Thyroid gland (tissue), 4 donors: ENCODE results near the gene OSBPL1A. TPM values are rescaled to one million over a fixed set of nuclear protein-coding genes. Genes with fewer than 3 reads are reported as not detected.

ENCODE experiments used
- DNase-seq, 2 donors: peaks; one replicate each; pipeline ENCODE4 v3.0.0-alpha.2; 2019
- H3K27ac ChIP-seq, 3 donors: fragments of 200-600 bp; sonication (generic); 1 replicate in 2 of 3; 2 replicates in 1 of 3; pipeline ENCODE4 v1.5.1; 2016 to 2019; ENCODE audit warnings: mild to moderate bottlenecking in 1 of 3, moderate library complexity in 1 of 3
- H3K27me3 ChIP-seq: fragments of 200-600 bp; sonication (generic); one replicate; pipeline ENCODE4 v1.5.1; 2019
- H3K36me3 ChIP-seq, 2 donors: fragments of 200-600 bp; sonication (generic); one replicate each; pipeline ENCODE4 v1.5.1; 2016 to 2019
- H3K4me1 ChIP-seq, 2 donors: fragments of 200-600 bp; sonication (generic); one replicate each; pipeline ENCODE4 v1.5.1; 2017 to 2019
- H3K4me3 ChIP-seq, 3 donors: fragments of 200-600 bp; sonication (generic); replicated peaks in 1 of 3; 1 replicate in 2 of 3; 2 replicates in 1 of 3; pipeline ENCODE4 v1.5.1; 2016; ENCODE audit warnings: mild to moderate bottlenecking in 1 of 3
- H3K9me3 ChIP-seq: fragments of 200-600 bp; sonication (generic); one replicate; pipeline ENCODE4 v1.5.1; 2017
- POLR2A ChIP-seq, 2 donors: fragments of 450-650 bp; IDR thresholded peaks; one replicate each; pipeline ENCODE4 v1.6.1; 2017; ENCODE audit warnings: antibody characterized with exemption in 2 of 2, mild to moderate bottlenecking in 2 of 2, moderate library complexity in 1 of 2
- WGBS, 2 donors: methylation state at CpG; one replicate each; pipeline ENCODE4 v1.1.5; 2017; 5-methylcytosine and 5-hydroxymethylcytosine counted together
- intact Hi-C: fragments of 100-400 bp; cut with DNase I; formaldehyde crosslinking; loops from one replicate; pipeline ENCODE4 v1.15.1; 2023
- total RNA-seq, 4 donors: library from RNA; depleted of rRNA; stranded (reverse); fragments of >200 nt; gene quantifications; one replicate each; pipeline ENCODE4 v1.2.3, GENCODE V29; 2016
- TF ChIP-seq, protein P1 (sequence below), 6 experiments: fragments of 200-600 bp in 3 of 6; fragments of 450-650 bp in 3 of 6; sonication (generic) in 3 of 6; IDR thresholded peaks; one replicate each; pipeline ENCODE4 v1.5.1; 2016 to 2019; ENCODE audit warnings: antibody characterized with exemption in 6 of 6, mild to moderate bottlenecking in 2 of 6, inconsistent platforms in 1 of 6, moderate library complexity in 1 of 6

The OSBPL1A gene
- total RNA-seq, 4 donors from 2014 or later, result 47.0 to 57.4 (median 48.2) TPM

DNA sequence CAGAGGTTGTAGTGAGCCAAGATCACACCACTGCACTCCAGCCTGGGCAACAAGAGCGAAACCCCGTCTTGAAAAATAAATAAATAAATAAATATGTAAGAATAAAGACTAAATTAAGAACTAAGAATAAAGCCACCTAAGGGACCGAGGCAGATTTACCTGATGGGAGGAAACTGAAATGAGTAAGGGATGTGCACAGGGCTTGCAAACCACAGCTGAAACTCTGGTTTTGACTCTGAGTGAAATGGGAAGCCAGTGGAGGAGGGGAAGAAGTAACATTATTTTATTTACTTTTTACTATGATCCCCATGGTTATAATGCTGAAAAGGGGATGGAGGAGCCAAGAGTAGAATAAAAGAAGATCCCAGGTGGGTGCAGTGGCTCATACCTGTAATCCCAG, 151.5 kb downstream of the OSBPL1A start:
- peaks cover 0 to 5% of the 10 kb centered on the region in 2 donors for H3K4me1 ChIP-seq
- H3K27ac ChIP-seq, result no peak overlapping the region
- no peak for DNase-seq
- no peaks in the 10 kb centered on the region for H3K27me3 ChIP-seq
- no peak for TF ChIP-seq POLR2A (IDR thresholded peaks at IDR 0.05)
- TF ChIP-seq, protein P1, sequence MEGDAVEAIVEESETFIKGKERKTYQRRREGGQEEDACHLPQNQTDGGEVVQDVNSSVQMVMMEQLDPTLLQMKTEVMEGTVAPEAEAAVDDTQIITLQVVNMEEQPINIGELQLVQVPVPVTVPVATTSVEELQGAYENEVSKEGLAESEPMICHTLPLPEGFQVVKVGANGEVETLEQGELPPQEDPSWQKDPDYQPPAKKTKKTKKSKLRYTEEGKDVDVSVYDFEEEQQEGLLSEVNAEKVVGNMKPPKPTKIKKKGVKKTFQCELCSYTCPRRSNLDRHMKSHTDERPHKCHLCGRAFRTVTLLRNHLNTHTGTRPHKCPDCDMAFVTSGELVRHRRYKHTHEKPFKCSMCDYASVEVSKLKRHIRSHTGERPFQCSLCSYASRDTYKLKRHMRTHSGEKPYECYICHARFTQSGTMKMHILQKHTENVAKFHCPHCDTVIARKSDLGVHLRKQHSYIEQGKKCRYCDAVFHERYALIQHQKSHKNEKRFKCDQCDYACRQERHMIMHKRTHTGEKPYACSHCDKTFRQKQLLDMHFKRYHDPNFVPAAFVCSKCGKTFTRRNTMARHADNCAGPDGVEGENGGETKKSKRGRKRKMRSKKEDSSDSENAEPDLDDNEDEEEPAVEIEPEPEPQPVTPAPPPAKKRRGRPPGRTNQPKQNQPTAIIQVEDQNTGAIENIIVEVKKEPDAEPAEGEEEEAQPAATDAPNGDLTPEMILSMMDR (IDR thresholded peaks at IDR 0.05), result no peak
- H3K9me3 ChIP-seq, result no peaks in the 10 kb centered on the region
- H3K4me3 ChIP-seq, result no peak overlapping the region
- no peaks in the 10 kb centered on the region for H3K36me3 ChIP-seq
- intact Hi-C loops, result no loop called here
- 97% methylated on average over 3 of the region's 3 CpGs for WGBS, 2 donors

DNA sequence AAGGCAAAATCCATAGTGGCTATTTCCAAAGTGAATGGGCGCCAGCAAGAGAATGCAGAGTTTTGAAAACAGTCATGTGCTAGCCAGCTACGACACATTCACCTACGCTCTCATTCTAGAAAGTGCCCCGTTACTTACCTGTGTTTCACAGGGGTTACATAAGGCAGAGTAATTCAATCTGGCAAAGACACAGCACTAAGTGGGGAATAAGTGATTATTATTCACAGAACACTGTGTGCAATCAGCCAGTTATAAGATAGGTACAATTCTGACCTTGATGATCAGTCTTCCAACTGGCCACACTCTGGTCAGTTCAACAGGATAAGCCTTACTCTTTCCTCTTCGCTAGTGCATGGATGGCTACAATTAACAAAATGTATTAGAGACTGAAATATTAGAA, 152.9 kb downstream of the OSBPL1A start:
- intact Hi-C loops, result no loop called here
- no peak overlapping the region for H3K27ac ChIP-seq
- WGBS, 2 donors, result 93 to 94% methylated on average over 5 of the region's 5 CpGs
- H3K27me3 ChIP-seq, result no peaks in the 10 kb centered on the region
- H3K4me1 ChIP-seq, result peaks cover 0 to 5% of the 10 kb centered on the region in 2 donors
- TF ChIP-seq, protein P1 (IDR thresholded peaks at IDR 0.05), result no peak
- TF ChIP-seq POLR2A (IDR thresholded peaks at IDR 0.05), result no peak
- no peaks in the 10 kb centered on the region for H3K9me3 ChIP-seq
- H3K36me3 ChIP-seq, result no peaks in the 10 kb centered on the region
- H3K4me3 ChIP-seq, result no peak overlapping the region
- no peak for DNase-seq

DNA sequence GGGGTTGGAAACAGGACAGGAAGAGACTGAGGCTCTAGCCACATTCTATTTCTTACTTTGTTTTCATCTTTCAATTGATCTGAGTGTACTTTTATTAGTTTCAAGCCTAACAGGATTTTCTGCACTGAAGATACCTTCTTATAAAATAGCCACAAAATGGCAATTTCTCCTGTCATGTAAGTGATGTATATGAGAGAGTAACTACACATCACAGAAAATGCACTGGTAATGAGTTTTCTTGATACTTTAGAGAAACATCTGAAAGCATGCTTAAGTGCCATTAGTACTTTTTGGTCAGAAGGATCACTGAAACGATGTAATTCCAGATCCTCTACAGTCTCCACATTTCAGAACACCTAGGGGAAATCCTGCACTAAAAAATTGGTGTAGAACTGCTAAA, 153.9 kb downstream of the OSBPL1A start:
- Histone ChIP-seq H3K36me3 (no peaks in the 10 kb centered on the region), H3K9me3 (no peaks in the 10 kb centered on the region), H3K27me3 (no peaks in the 10 kb centered on the region), H3K4me3 (no peak overlapping the region), H3K27ac (no peak overlapping the region), H3K4me1 (peaks cover 0 to 5% of the 10 kb centered on the region in 2 donors)
- DNase-seq, result no peak
- TF ChIP-seq, protein P1 (IDR thresholded peaks at IDR 0.05), result no peak
- TF ChIP-seq POLR2A (IDR thresholded peaks at IDR 0.05), result no peak
- intact Hi-C loops, result no loop called here
- 64 to 68% methylated on average over 1 of the region's 1 CpG for WGBS, 2 donors

DNA sequence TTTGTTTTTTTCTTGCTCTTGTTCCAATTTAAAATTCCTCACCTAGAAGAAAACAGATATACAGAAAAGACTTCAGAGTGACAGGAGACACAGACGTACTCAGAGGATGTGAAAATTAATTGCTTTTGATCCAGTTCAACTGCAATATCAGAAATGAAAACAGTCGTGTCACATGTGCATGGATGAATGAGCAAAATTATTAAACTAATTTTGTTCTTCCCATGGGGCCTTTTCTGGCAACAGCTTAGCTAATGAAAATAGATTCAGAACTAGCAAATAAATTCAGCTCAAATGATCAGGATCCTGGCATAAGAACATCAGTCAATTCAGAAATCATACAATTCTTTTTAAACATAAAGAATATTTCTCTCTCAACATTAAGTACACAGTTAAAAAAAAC, 158.3 kb downstream of the OSBPL1A start:
- intact Hi-C loops, result no loop called here
- 68 to 76% methylated on average over 2 of the region's 2 CpGs for WGBS, 2 donors
- no peaks in the 10 kb centered on the region for H3K27me3 ChIP-seq
- H3K27ac ChIP-seq, result no peak overlapping the region
- H3K4me3 ChIP-seq, result no peak overlapping the region
- peaks cover 0 to 5% of the 10 kb centered on the region in 2 donors for H3K4me1 ChIP-seq
- no peaks in the 10 kb centered on the region for H3K36me3 ChIP-seq
- DNase-seq, result no peak
- TF ChIP-seq, protein P1 (IDR thresholded peaks at IDR 0.05), result no peak
- TF ChIP-seq POLR2A (IDR thresholded peaks at IDR 0.05), result no peak
- H3K9me3 ChIP-seq, result no peaks in the 10 kb centered on the region

DNA sequence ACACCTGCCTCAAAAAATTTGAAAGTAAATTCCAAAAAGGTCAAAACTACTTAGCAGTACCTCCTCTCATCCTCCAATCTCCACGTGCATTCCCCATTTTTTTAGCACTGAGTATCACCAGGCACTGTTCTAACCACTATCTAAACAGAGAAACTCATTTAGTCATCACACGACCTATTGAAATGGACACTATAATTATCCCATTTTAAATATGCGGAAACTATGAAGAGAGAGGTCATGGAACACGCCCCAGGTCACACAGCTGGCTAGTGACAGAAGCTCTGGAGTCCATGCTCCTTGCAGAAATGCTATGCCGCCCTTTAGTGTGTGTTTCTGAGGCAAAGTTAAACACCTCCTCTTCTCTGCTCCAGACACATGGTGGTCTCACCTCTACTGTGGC, 159.2 kb downstream of the OSBPL1A start:
- Histone ChIP-seq H3K27me3 (no peaks in the 10 kb centered on the region), H3K4me1 (peaks cover 0 to 5% of the 10 kb centered on the region in 2 donors), H3K4me3 (no peak overlapping the region), H3K27ac (no peak overlapping the region), H3K36me3 (no peaks in the 10 kb centered on the region), H3K9me3 (no peaks in the 10 kb centered on the region)
- DNase-seq, result no peak
- 52 to 70% methylated on average over 5 of the region's 5 CpGs for WGBS, 2 donors
- TF ChIP-seq, protein P1 (IDR thresholded peaks at IDR 0.05), result no peak
- TF ChIP-seq POLR2A (IDR thresholded peaks at IDR 0.05), result no peak
- intact Hi-C loops, result no loop called here
